Measurements from ENCODE around the gene CDKAL1. TPM values are rescaled to one million over a fixed set of nuclear protein-coding genes. Genes with fewer than 3 reads are reported as not detected.

Gene CDKAL1
- total RNA-seq, 2 donors from 2014 or later = 12.1 to 19.0 TPM

GRCh38 chr6:21033575-21034026 is 499.3 kb downstream of the CDKAL1 start:
- intact Hi-C loops (cut with DNase I) = no loop called here
- TF ChIP-seq POLR2AphosphoS5 (IDR thresholded peaks at IDR 0.05) (peak; percentile 36), POLR2A (IDR thresholded peaks at IDR 0.05) (no peak)
- Histone ChIP-seq H3K4me1 (replicated peaks) (no peaks in the 10 kb centered on the region), H3K27ac (no peak overlapping the region), H3K27me3 (replicated peaks; ENCODE audit: insufficient read depth) (no peaks in the 10 kb centered on the region), H3K36me3 (no peaks in the 10 kb centered on the region), H3K9me3 (no peaks in the 10 kb centered on the region), H3K4me3 (no peak overlapping the region)
- peak; percentile 30 for DNase-seq (ENCODE audit: low spot score)
- WGBS = 51% methylated on average over 4 of the region's 4 CpGs

- intact Hi-C loops (cut with DNase I) = no loop called here
- Histone ChIP-seq H3K4me3 (no peak overlapping the region), H3K27me3 (replicated peaks; ENCODE audit: insufficient read depth) (no peaks in the 10 kb centered on the region), H3K36me3 (no peaks in the 10 kb centered on the region), H3K9me3 (no peaks in the 10 kb centered on the region), H3K4me1 (replicated peaks) (no peaks in the 10 kb centered on the region), H3K27ac (no peak overlapping the region)
- no peak for DNase-seq (ENCODE audit: low spot score)
- no peak for TF ChIP-seq CTCF (IDR thresholded peaks at IDR 0.05)
- no peak for TF ChIP-seq POLR2AphosphoS5 (IDR thresholded peaks at IDR 0.05)
- TF ChIP-seq POLR2A (IDR thresholded peaks at IDR 0.05) = no peak
- 19% methylated on average over 3 of the region's 3 CpGs for WGBS
These were observed 500.1 kb downstream of the CDKAL1 start for GRCh38 chr6:21034345-21034744.

- Histone ChIP-seq H3K36me3 (no peaks in the 10 kb centered on the region), H3K4me1 (replicated peaks) (no peaks in the 10 kb centered on the region), H3K9me3 (no peaks in the 10 kb centered on the region), H3K4me3 (no peak overlapping the region), H3K27ac (no peak overlapping the region), H3K27me3 (replicated peaks; ENCODE audit: insufficient read depth) (no peaks in the 10 kb centered on the region)
- intact Hi-C loops (cut with DNase I) = no loop called here
- DNase-seq (ENCODE audit: low spot score) = no peak
- no peak for TF ChIP-seq CTCF (IDR thresholded peaks at IDR 0.05)
- 95% methylated on average over 1 of the region's 1 CpG for WGBS
These were observed 503.2 kb downstream of the CDKAL1 start for GRCh38 chr6:21037453-21037852.

GRCh38 chr6:21039926-21040325 is 505.7 kb downstream of the CDKAL1 start:
- Histone ChIP-seq H3K27ac (no peak overlapping the region), H3K36me3 (no peaks in the 10 kb centered on the region), H3K4me1 (replicated peaks) (no peaks in the 10 kb centered on the region), H3K9me3 (no peaks in the 10 kb centered on the region), H3K27me3 (replicated peaks; ENCODE audit: insufficient read depth) (no peaks in the 10 kb centered on the region), H3K4me3 (no peak overlapping the region)
- DNase-seq (ENCODE audit: low spot score) = no peak
- intact Hi-C loops (cut with DNase I) = no loop called here
- WGBS = 87% methylated on average over 7 of the region's 7 CpGs
- TF ChIP-seq POLR2A (IDR thresholded peaks at IDR 0.05) = no peak
- no peak for TF ChIP-seq CTCF (IDR thresholded peaks at IDR 0.05)
- TF ChIP-seq POLR2AphosphoS5 (IDR thresholded peaks at IDR 0.05) = no peak

GRCh38 chr6:21045135-21045700 is 511.0 kb downstream of the CDKAL1 start:
- Histone ChIP-seq H3K4me1 (replicated peaks) (no peaks in the 10 kb centered on the region), H3K36me3 (no peaks in the 10 kb centered on the region), H3K4me3 (no peak overlapping the region), H3K9me3 (no peaks in the 10 kb centered on the region), H3K27me3 (replicated peaks; ENCODE audit: insufficient read depth) (no peaks in the 10 kb centered on the region), H3K27ac (no peak overlapping the region)
- intact Hi-C loops (cut with DNase I) = no loop called here
- TF ChIP-seq CTCF (IDR thresholded peaks at IDR 0.05) (no peak), POLR2AphosphoS5 (IDR thresholded peaks at IDR 0.05) (no peak), POLR2A (IDR thresholded peaks at IDR 0.05) (no peak)
- WGBS = 76% methylated on average over 5 of the region's 5 CpGs
- DNase-seq (ENCODE audit: low spot score) = no peak

Measured in prostate gland (tissue), 2 donors.